GM23338 (cell line): ENCODE results near the gene GHRH. TPM values are rescaled to one million over a fixed set of nuclear protein-coding genes. Genes with fewer than 3 reads are reported as not detected.

Source experiments
- ATAC-seq: fragments of 200-7000 bp; cut with Tn5 transposase; 3 replicates; pipeline ENCODE4 v1.9.1; 2020
- DNase-seq: peaks from one replicate; pipeline ENCODE4 v3.0.0-alpha.2; 2015; ENCODE audit warnings: low spot score
- H2AFZ ChIP-seq: fragments of 200-600 bp; sonication (generic); 2 replicates; pipeline ENCODE4 v1.8.0; 2016; ENCODE audit warnings: antibody characterized with exemption, mild to moderate bottlenecking, moderate library complexity
- H3F3A ChIP-seq: fragments of 200-600 bp; sonication (generic); replicated peaks from 2 replicates; pipeline ENCODE4 v1.8.0; 2017; ENCODE audit warnings: antibody characterized with exemption, mixed run types, low read depth
- H3K27ac ChIP-seq: fragments of 200-600 bp; sonication (generic); 2 replicates; pipeline ENCODE4 v1.6.1; 2016; ENCODE audit warnings: low read depth
- H3K27me3 ChIP-seq: fragments of 200-600 bp; sonication (generic); 2 replicates; pipeline ENCODE4 v1.8.0; 2016; ENCODE audit warnings: mild to moderate bottlenecking, mixed run types, moderate library complexity; ENCODE audit not compliant: insufficient read depth
- H3K36me3 ChIP-seq: fragments of 200-600 bp; sonication (generic); 2 replicates; pipeline ENCODE4 v1.8.0; 2016; ENCODE audit warnings: mild to moderate bottlenecking; ENCODE audit not compliant: insufficient read depth
- H3K4me1 ChIP-seq: fragments of 200-600 bp; sonication (generic); 2 replicates; pipeline ENCODE4 v1.8.0; 2016; ENCODE audit warnings: mild to moderate bottlenecking, moderate library complexity; ENCODE audit not compliant: insufficient read depth
- H3K4me2 ChIP-seq: fragments of 200-600 bp; sonication (generic); 2 replicates; pipeline ENCODE4 v1.7.1; 2017; ENCODE audit warnings: mixed run types
- H3K4me3 ChIP-seq: fragments of 200-600 bp; sonication (generic); 2 replicates; pipeline ENCODE4 v1.6.1; 2016; ENCODE audit warnings: mixed run types
- H3K79me2 ChIP-seq: fragments of 200-600 bp; sonication (generic); replicated peaks from 2 replicates; pipeline ENCODE4 v1.8.0; 2017; ENCODE audit warnings: mild to moderate bottlenecking; ENCODE audit not compliant: insufficient read depth
- H3K9me2 ChIP-seq: fragments of 200-600 bp; sonication (generic); 2 replicates; pipeline ENCODE4 v1.8.0; 2017; ENCODE audit not compliant: insufficient read depth
- H4K20me1 ChIP-seq: fragments of 200-600 bp; sonication (generic); replicated peaks from 2 replicates; pipeline ENCODE4 v1.8.0; 2017; ENCODE audit warnings: mild to moderate bottlenecking; ENCODE audit not compliant: insufficient read depth
- H3K27ac Mint-ChIP-seq: 2 replicates; pipeline ENCODE4 v1.8.0; 2020; ENCODE audit warnings: inconsistent platforms, mild to moderate bottlenecking, moderate library complexity, mixed read lengths
- H3K27me3 Mint-ChIP-seq: 3 replicates; pipeline ENCODE4 v1.8.0; 2022; ENCODE audit warnings: low read depth, mild to moderate bottlenecking, moderate library complexity, mixed read lengths, inconsistent platforms; ENCODE audit not compliant: insufficient read depth, poor library complexity
- H3K36me3 Mint-ChIP-seq: 3 replicates; pipeline ENCODE4 v1.8.0; 2021; ENCODE audit warnings: low read depth, mild to moderate bottlenecking, inconsistent platforms, moderate library complexity, mixed read lengths
- H3K4me1 Mint-ChIP-seq: 3 replicates; pipeline ENCODE4 v1.8.0; 2020; ENCODE audit warnings: mild to moderate bottlenecking, inconsistent platforms, mixed read lengths
- H3K4me3 Mint-ChIP-seq: 3 replicates; pipeline ENCODE4 v1.8.0; 2021; ENCODE audit warnings: moderate library complexity, mild to moderate bottlenecking, inconsistent platforms, mixed read lengths
- H3K9me3 Mint-ChIP-seq: 3 replicates; pipeline ENCODE4 v1.8.0; 2020; ENCODE audit warnings: moderate library complexity, mild to moderate bottlenecking, inconsistent platforms, mixed read lengths
- CREB1 ChIP-seq: fragments of 250-450 bp; sonication (Bioruptor Pico); IDR thresholded peaks from 2 replicates; pipeline ENCODE4 v1.5.0; 2020; ENCODE audit warnings: low read depth, mild to moderate bottlenecking, moderate library complexity
- EZH2 ChIP-seq: fragments of 200-600 bp; sonication (generic); IDR thresholded peaks from one replicate; pipeline ENCODE4 v1.8.0; 2017; ENCODE audit warnings: antibody characterized with exemption, mild to moderate bottlenecking, low read depth; ENCODE audit not compliant: unreplicated experiment
- JUNB ChIP-seq: IDR thresholded peaks from one replicate; pipeline ENCODE4 v1.6.1; 2016; ENCODE audit warnings: antibody characterized with exemption; ENCODE audit not compliant: unreplicated experiment
- NANOG ChIP-seq: IDR thresholded peaks from 2 replicates; pipeline ENCODE4 v1.6.1; 2016; ENCODE audit warnings: antibody characterized with exemption, borderline replicate concordance
- REST ChIP-seq: IDR thresholded peaks from one replicate; pipeline ENCODE4 v1.6.1; 2018; ENCODE audit warnings: antibody characterized with exemption; ENCODE audit not compliant: unreplicated experiment
- STAT1 ChIP-seq: IDR thresholded peaks from one replicate; pipeline ENCODE4 v1.6.1; 2016; ENCODE audit warnings: antibody characterized with exemption; ENCODE audit not compliant: unreplicated experiment
- ZNF114 ChIP-seq: fragments of 250-450 bp; sonication (Bioruptor Pico); IDR thresholded peaks from 2 replicates; pipeline ENCODE4 v1.5.0; 2020; ENCODE audit warnings: mild to moderate bottlenecking, moderate library complexity
- ZNF331 ChIP-seq: fragments of 250-450 bp; sonication (Bioruptor Pico); IDR thresholded peaks from 2 replicates; pipeline ENCODE4 v1.5.0; 2020; ENCODE audit warnings: low read depth, mild to moderate bottlenecking, moderate library complexity
- polyA plus RNA-seq: library from polyadenylated mRNA; unstranded; fragments of >200 nt; fragmentation: Nextera tagmentation; extraction: Ambion mirVana; gene quantifications from 2 replicates; pipeline ENCODE4 v1.2.1, GENCODE V29; 2016
- total RNA-seq: library from RNA; depleted of rRNA; stranded (reverse); fragments of >200 nt; shearing (Covaris generic); gene quantifications from 2 replicates; pipeline ENCODE4 v1.2.3, GENCODE V29; 2014
- TF ChIP-seq, protein P1 (sequence below), 2 experiments: fragments of 200-600 bp in 1 of 2; sonication (generic) in 1 of 2; conservative IDR thresholded peaks; 2 replicates each; pipeline versions ENCODE4 v1.5.1 to v1.6.1; 2016 to 2017; ENCODE audit warnings: antibody characterized with exemption in 2 of 2, low read depth in 2 of 2, mild to moderate bottlenecking in 2 of 2, moderate library complexity in 1 of 2
- TF ChIP-seq, protein P2 (sequence below): IDR thresholded peaks from 2 replicates; pipeline ENCODE4 v1.6.1; 2016; ENCODE audit warnings: antibody characterized with exemption

The GHRH gene
- total and polyA plus RNA-seq, 2 experiments from 2014 or later, result 0.40 TPM; not detected in 1

DNA sequence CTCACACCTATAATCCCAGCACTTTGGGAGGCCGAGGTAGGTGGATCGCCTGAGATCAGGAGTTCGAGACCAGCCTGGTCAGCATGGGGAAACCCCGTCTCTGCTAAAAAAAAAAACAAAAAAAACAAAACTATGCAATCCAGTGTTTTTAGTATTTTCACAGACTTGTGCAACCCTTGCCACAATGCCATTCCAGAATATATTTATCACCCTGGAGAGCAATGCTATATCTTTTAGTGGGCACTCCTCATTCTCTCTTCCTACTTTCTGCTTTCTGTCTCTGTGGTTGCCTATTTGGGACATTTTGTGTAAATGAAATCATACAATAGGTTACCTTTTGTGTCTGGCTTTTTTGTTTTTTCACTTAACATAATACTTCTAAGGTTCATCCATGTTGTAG lies 43.2 kb downstream of the GHRH start (continued):
- TF ChIP-seq JUNB (no peak), REST (no peak), STAT1 (no peak), EZH2 (no peak), ZNF114 (no peak), NANOG (no peak), CREB1 (no peak)
- TF ChIP-seq, protein P1, sequence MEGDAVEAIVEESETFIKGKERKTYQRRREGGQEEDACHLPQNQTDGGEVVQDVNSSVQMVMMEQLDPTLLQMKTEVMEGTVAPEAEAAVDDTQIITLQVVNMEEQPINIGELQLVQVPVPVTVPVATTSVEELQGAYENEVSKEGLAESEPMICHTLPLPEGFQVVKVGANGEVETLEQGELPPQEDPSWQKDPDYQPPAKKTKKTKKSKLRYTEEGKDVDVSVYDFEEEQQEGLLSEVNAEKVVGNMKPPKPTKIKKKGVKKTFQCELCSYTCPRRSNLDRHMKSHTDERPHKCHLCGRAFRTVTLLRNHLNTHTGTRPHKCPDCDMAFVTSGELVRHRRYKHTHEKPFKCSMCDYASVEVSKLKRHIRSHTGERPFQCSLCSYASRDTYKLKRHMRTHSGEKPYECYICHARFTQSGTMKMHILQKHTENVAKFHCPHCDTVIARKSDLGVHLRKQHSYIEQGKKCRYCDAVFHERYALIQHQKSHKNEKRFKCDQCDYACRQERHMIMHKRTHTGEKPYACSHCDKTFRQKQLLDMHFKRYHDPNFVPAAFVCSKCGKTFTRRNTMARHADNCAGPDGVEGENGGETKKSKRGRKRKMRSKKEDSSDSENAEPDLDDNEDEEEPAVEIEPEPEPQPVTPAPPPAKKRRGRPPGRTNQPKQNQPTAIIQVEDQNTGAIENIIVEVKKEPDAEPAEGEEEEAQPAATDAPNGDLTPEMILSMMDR (conservative IDR thresholded peaks at IDR 0.05; ENCODE audit: low read depth in 2 of 2), result no peak
- TF ChIP-seq, protein P2, sequence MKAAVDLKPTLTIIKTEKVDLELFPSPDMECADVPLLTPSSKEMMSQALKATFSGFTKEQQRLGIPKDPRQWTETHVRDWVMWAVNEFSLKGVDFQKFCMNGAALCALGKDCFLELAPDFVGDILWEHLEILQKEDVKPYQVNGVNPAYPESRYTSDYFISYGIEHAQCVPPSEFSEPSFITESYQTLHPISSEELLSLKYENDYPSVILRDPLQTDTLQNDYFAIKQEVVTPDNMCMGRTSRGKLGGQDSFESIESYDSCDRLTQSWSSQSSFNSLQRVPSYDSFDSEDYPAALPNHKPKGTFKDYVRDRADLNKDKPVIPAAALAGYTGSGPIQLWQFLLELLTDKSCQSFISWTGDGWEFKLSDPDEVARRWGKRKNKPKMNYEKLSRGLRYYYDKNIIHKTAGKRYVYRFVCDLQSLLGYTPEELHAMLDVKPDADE, result no peak

GRCh38 chr20:37209661-37210314 lies 51.8 kb downstream of the GHRH start:
- H3K79me2 ChIP-seq, result 0 out of 2 replicates have a peak, but pooled peaks cover 4% of the 10 kb centered on the region
- H4K20me1 ChIP-seq, result peaks cover 16% of the 10 kb centered on the region
- Mint-ChIP-seq H3K27me3 (peaks cover 3% of the 10 kb centered on the region), H3K4me3 (no peak overlapping the region), H3K36me3 (peaks cover 80% of the 10 kb centered on the region), H3K27ac (no peak overlapping the region), H3K4me1 (no peaks in the 10 kb centered on the region), H3K9me3 (no peaks in the 10 kb centered on the region)
- no peak overlapping the region for H3K4me3 ChIP-seq
- H3K27ac ChIP-seq, result 0 out of 2 replicates have a peak overlapping the region, but pooled peaks have one; percentile 32
- peaks cover 78% of the 10 kb centered on the region for H3K36me3 ChIP-seq
- H2AFZ ChIP-seq, result no peak overlapping the region
- no peaks in the 10 kb centered on the region for H3K27me3 ChIP-seq
- peaks cover 19% of the 10 kb centered on the region; the same call in 1 of the 2 replicates for H3F3A ChIP-seq
- no peaks in the 10 kb centered on the region for H3K4me1 ChIP-seq
- ATAC-seq (no peak), DNase-seq (no peak)
- no peaks in the 10 kb centered on the region for H3K9me2 ChIP-seq
- no peak overlapping the region for H3K4me2 ChIP-seq
- TF ChIP-seq, protein P2, result no peak
- TF ChIP-seq NANOG (no peak), CREB1 (no peak), ZNF331 (CRISPR knock-in tag) (no peak), STAT1 (no peak), ZNF114 (no peak)
- TF ChIP-seq, protein P1 (conservative IDR thresholded peaks at IDR 0.05; ENCODE audit: low read depth in 2 of 2), result no peak
